GM12891 (cell line): ENCODE data around the gene DMKN.

Source experiments
- DNase-seq: peaks from one replicate; pipeline ENCODE4 v3.0.0; 2011; ENCODE audit warnings: low spot score; ENCODE audit not compliant: insufficient read length
- FAIRE-seq: peaks from 2 replicates; lab custom pipeline; 2011; peaks lifted over from hg19 to GRCh38; lab: Jason Lieb, UNC
- PAX5 ChIP-seq: IDR thresholded peaks from 2 replicates; pipeline ENCODE4 v1.6.1; 2011; ENCODE audit warnings: low read length, moderate library complexity, mild to moderate bottlenecking; ENCODE audit not compliant: insufficient read depth, severe bottlenecking
- POLR2A ChIP-seq: IDR thresholded peaks from 2 replicates; pipeline ENCODE4 v1.6.1; 2011; ENCODE audit warnings: low read depth, low read length, control low read depth
- POLR2AphosphoS5 ChIP-seq: IDR thresholded peaks from 2 replicates; pipeline ENCODE4 v1.6.1; 2011; ENCODE audit warnings: low read depth, low read length, control low read depth
- POU2F2 ChIP-seq: IDR thresholded peaks from 2 replicates; pipeline ENCODE4 v1.6.1; 2011; ENCODE audit warnings: low read depth, mild to moderate bottlenecking, control low read depth, low read length, moderate library complexity
- SPI1 ChIP-seq: IDR thresholded peaks from 2 replicates; pipeline ENCODE4 v1.6.1; 2011; ENCODE audit warnings: low read depth, low read length, control low read depth
- TAF1 ChIP-seq: IDR thresholded peaks from 2 replicates; pipeline ENCODE4 v1.6.1; 2011; ENCODE audit warnings: low read depth, low read length, control low read depth

DMKN gene

DNA sequence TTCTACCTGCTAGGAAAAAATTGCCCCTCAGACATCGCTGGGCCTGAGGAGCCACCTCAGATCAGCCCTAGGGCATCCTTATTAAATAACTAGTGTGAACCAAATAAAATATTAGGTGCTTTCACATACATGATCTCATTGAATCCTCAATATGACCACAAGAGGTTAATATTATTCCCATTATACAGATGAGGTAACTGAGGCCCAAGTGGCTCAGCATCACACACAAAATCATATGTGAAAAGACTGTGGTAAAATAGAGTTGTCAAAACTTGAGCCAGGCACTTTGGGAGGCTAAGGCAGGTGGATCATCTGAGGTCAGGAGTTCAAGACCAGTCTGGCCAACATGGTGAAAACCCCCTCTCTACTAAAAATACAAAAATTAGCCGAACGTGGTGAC is 2.9 kb upstream of the DMKN start:
- no peak for TF ChIP-seq TAF1
- no peak for TF ChIP-seq POLR2AphosphoS5
- TF ChIP-seq POLR2A = no peak
- TF ChIP-seq PAX5 = no peak
- TF ChIP-seq SPI1 = no peak
- TF ChIP-seq POU2F2 = no peak
- FAIRE-seq (no peak), DNase-seq (no peak)

DNA sequence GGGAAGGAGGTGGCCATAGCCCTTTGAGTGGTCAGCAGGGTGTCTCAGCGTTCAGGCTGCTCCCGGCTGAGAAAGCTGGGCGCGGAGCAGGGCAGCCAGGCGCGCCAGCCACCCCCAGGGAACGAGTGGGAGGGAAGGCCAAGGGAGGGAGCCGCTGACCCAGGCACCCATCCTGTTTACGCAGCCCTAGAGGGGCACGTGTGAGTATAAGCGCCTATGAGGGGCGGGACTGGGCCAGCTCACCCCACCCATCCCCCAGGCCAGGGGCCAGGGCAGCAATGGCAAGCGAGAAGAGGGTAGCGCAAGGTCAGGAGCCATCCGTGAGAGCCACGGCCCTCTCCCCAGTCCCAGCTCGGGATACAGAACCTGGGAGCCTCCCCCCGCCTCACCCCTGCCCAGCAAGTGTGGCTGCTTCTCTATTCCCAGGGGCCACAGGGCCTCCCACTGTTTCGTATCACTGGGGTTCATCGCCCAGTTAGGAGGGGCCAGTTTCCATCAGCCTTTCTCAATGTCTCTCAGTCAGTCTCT is 897 bp upstream of the DMKN start:
- FAIRE-seq = no peak
- TF ChIP-seq POLR2A = no peak
- no peak for TF ChIP-seq PAX5
- no peak for TF ChIP-seq TAF1
- no peak for TF ChIP-seq SPI1
- no peak for TF ChIP-seq POU2F2
- no peak for TF ChIP-seq POLR2AphosphoS5
- DNase-seq = no peak

DNA sequence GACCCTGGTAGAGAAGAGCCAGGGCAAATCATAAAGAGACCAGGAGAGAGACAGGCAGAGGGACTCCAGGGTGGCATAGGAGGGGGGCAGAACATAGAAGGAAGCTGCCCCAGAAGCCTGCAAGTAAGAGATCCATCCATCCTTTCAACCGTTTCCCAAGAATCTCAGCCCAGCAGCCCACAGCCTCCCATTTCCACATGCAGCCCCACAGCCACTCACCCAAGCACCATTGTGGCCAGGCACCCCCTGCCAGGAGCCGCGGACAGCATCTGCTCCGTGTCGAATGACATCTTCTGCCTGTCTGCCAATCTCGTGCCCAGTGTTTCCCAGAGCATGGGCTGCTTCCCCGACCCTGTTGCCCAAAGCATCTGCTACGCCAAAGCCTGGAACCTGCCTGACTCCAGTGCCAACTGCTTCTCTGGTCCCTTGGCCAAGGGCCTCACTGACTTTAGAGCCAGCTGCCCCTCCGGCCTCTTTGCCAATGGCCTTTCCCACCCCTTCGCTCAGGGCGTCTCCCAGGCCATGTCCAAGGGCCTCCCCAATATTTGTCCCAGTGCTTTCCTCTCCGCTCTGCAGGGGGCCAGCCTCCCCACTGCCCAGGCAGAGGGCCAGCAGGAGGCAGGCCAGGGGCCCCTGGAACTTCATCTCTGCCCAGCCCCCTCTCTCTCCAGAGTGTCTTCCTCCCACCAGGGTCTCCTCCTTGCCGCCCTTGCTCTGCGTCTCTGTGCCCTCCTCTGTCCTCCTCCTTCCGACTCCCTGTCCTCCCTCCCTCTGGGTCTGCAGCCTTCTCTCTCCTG is 420 bp downstream of the DMKN start:
- no peak for DNase-seq
- TF ChIP-seq POLR2A (no peak), POU2F2 (no peak), TAF1 (no peak), POLR2AphosphoS5 (no peak), PAX5 (no peak), SPI1 (no peak)
- FAIRE-seq = no peak

- TF ChIP-seq POU2F2 (no peak), POLR2AphosphoS5 (no peak), POLR2A (no peak), PAX5 (no peak), SPI1 (no peak), TAF1 (no peak)
- FAIRE-seq = no peak
- DNase-seq = no peak
These were observed 2.1 kb downstream of the DMKN start for GRCh38 chr19:35511337-35511736.

DNA sequence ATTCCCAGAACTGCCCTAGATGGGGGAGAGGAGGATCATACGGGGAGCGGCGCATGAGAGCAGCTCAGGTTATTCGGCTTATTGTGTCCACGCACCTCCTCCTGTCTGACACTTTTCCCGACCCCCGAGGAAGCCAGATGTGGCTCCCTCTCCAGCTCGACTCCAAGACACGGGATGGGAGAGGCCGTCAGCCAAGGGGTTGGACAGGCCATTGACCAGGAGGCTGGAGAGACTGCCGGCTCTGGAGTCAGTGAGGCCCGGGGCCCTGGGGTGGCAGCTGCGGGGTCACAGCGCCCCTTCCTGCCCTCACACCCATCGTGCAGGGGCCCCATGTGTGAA is 2.9 kb downstream of the DMKN start:
- DNase-seq = no peak
- TF ChIP-seq POLR2AphosphoS5 = no peak
- TF ChIP-seq SPI1 = no peak
- TF ChIP-seq PAX5 = no peak
- TF ChIP-seq TAF1 = no peak
- TF ChIP-seq POLR2A = no peak
- no peak for TF ChIP-seq POU2F2
- FAIRE-seq = no peak

DNA sequence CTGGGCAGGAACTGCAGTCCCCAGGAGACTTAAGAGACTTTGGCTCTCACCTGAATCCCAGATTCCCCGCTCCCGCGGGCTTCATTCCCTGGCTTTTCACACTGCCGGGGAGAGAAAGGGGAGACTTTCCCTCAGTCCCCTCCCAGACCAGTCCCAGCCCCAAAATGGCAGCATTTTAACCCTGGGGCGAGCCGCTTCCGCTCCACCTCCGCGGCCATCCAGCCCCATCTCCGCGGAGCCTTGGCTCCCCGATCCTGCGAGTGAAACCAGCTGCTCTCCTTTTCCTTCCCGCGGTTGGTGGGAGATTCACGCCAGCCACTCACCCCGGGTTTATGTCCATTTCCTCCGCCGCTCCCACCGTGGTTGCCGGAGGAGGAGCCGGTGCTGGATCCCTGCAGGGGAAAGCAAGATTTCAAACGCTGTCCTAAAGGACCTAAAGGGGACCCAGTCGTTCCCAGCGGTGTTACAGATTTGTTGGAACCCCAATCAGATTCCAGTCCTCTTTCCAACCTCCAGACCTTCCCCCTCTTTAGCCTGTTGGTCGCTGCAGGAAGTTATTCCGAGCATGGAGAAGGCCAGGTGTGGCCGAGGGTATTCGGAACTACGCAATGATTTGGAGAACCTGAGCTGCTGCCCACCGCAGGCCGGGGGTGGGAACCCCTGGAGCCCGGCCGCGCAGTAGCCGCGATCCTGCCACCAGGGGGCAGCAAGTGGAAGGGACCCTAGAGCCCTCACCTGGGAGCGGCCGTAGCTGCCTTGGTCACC is 3.4 kb downstream of the DMKN start:
- TF ChIP-seq SPI1 = no peak
- TF ChIP-seq POU2F2 = no peak
- peak; percentile 88 for TF ChIP-seq TAF1
- TF ChIP-seq POLR2AphosphoS5 = no peak; the same call in 1 of the 2 replicates
- TF ChIP-seq POLR2A = peak; percentile 61
- TF ChIP-seq PAX5 = no peak
- DNase-seq (peak; percentile 93), FAIRE-seq (peak; percentile 92)

- TF ChIP-seq TAF1 = 0 out of 2 replicates have a peak, but pooled peaks have one; percentile 24
- no peak for TF ChIP-seq PAX5
- FAIRE-seq (peak; percentile 79), DNase-seq (no peak)
These were observed 4.3 kb downstream of the DMKN start for GRCh38 chr19:35509018-35509652.

- TF ChIP-seq SPI1 (no peak), TAF1 (no peak), POU2F2 (no peak), POLR2AphosphoS5 (no peak), POLR2A (no peak), PAX5 (no peak)
These were observed 5.3 kb downstream of the DMKN start for GRCh38 chr19:35508129-35508528.

DNA sequence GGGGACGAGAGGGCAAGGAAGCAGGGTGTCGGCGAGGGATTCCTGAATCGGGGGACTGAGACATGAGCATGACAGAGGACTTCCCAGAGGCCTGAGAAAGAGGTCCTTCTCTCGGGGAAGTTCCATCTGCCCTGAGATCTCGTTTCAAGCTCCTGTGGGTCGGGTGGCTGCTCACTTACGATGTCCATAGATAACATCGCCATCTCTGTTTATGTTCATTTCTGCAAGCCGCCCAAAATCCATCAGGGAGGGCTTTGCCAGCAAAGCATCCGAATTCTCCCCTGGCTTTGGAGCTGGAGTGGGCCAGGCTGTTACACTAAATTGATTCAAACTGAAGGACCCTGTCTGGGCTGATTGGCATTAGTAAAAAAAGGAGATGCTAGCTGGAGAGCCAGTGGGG is 5.9 kb downstream of the DMKN start:
- TF ChIP-seq POLR2AphosphoS5 = no peak
- no peak for TF ChIP-seq POU2F2
- DNase-seq = no peak
- FAIRE-seq = no peak

More at GRCh38 chr19:35508129-35508528, 5.3 kb downstream of the DMKN start:
- FAIRE-seq (no peak), DNase-seq (no peak)
